IMR-90 (cell line): ENCODE results near the gene TENM4.

Experiments
- CEBPB ChIP-seq: IDR thresholded peaks from 2 replicates; pipeline ENCODE4 v1.6.1; 2012; ENCODE audit warnings: low read depth, low read length, improper control_type of control experiment
- MAZ ChIP-seq: IDR thresholded peaks from 2 replicates; pipeline ENCODE4 v1.6.1; 2012; ENCODE audit warnings: low read depth, mild to moderate bottlenecking, low read length, improper control_type of control experiment, moderate library complexity, borderline replicate concordance
- MXI1 ChIP-seq: IDR thresholded peaks from 2 replicates; pipeline ENCODE4 v1.6.1; 2012; ENCODE audit warnings: low read depth, mild to moderate bottlenecking, low read length, moderate library complexity, borderline replicate concordance
- POLR2A ChIP-seq: IDR thresholded peaks from 2 replicates; pipeline ENCODE4 v1.6.1; 2012; ENCODE audit warnings: mild to moderate bottlenecking, low read depth, low read length
- RAD21 ChIP-seq: IDR thresholded peaks from 2 replicates; pipeline ENCODE4 v1.6.1; 2012; ENCODE audit warnings: low read length, improper control_type of control experiment
- RCOR1 ChIP-seq: IDR thresholded peaks from 2 replicates; pipeline ENCODE4 v1.6.1; 2012; ENCODE audit warnings: mild to moderate bottlenecking, low read length, improper control_type of control experiment; ENCODE audit not compliant: insufficient replicate concordance
- RFX5 ChIP-seq: IDR thresholded peaks from 2 replicates; pipeline ENCODE4 v1.8.0; 2012; ENCODE audit warnings: low read depth, mild to moderate bottlenecking, low read length, moderate library complexity
- USF2 ChIP-seq: fragments of 150-350 bp; IDR thresholded peaks from 2 replicates; pipeline ENCODE4 v1.6.1; 2017; ENCODE audit warnings: mild to moderate bottlenecking, antibody characterized with exemption, low read length, low read depth
- TF ChIP-seq, protein P1 (sequence below): conservative IDR thresholded peaks from 2 replicates; pipeline ENCODE4 v1.5.1; 2012; ENCODE audit warnings: mild to moderate bottlenecking, low read depth, low read length, improper control_type of control experiment

DNA sequence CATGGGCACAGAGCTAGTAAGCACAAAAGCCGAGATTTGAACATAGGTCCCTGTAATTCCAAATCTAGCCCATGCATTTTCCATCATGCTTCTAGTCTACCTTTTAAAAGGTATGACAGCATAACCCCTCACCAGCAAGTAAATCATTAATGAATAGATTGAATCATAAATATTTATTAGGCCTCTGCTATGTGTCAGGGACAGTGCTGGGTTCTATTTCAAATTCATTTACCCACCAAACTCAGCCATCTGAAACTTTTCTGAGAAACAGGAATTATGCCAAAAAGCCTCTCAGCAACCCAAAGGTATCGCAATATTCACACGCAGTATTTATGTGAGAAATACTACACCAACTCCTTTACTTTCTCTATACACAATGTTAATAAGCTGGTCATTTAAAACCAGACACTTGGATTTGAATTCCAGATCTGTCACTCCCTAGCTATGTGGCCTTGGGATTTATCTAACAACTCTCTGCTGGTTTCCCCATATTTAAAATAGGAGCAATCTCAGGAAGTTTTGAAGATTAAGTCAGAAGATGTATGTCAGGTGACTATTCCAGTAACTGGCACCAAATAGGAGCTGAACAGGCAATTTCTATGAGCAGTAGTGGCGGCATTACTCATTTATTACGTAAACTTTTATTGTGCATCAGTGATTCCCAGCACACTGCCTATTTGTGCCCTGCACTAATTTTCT, 191.4 kb downstream of the TENM4 start:
- TF ChIP-seq POLR2A (no peak), CEBPB (0 out of 2 replicates have a peak, but pooled peaks have one; percentile 0), RCOR1 (no peak), USF2 (no peak), MXI1 (no peak), RAD21 (no peak), RFX5 (no peak), MAZ (no peak)
- TF ChIP-seq, protein P1, sequence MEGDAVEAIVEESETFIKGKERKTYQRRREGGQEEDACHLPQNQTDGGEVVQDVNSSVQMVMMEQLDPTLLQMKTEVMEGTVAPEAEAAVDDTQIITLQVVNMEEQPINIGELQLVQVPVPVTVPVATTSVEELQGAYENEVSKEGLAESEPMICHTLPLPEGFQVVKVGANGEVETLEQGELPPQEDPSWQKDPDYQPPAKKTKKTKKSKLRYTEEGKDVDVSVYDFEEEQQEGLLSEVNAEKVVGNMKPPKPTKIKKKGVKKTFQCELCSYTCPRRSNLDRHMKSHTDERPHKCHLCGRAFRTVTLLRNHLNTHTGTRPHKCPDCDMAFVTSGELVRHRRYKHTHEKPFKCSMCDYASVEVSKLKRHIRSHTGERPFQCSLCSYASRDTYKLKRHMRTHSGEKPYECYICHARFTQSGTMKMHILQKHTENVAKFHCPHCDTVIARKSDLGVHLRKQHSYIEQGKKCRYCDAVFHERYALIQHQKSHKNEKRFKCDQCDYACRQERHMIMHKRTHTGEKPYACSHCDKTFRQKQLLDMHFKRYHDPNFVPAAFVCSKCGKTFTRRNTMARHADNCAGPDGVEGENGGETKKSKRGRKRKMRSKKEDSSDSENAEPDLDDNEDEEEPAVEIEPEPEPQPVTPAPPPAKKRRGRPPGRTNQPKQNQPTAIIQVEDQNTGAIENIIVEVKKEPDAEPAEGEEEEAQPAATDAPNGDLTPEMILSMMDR, result no peak
